HL-60 (cell line): ENCODE results near the gene HPCA.

Experiments used
- DNase-seq, 2 experiments: peaks; one replicate each; pipeline ENCODE4 v3.0.0-alpha.2; 2010 to 2020; ENCODE audit warnings: low read depth in 1 of 2, low spot score in 1 of 2
- H3K27ac ChIP-seq: fragments of 250-450 bp; sonication (Bioruptor Pico); replicated peaks from 2 replicates; pipeline ENCODE4 v1.5.1; 2020; ENCODE audit warnings: mild to moderate bottlenecking, moderate library complexity
- H3K27me3 ChIP-seq: fragments of 250-450 bp; sonication (Bioruptor Pico); 2 replicates; pipeline ENCODE4 v1.5.1; 2021; ENCODE audit warnings: mild to moderate bottlenecking, moderate library complexity; ENCODE audit not compliant: insufficient read depth, poor library complexity, severe bottlenecking
- H3K4me3 ChIP-seq: replicated peaks from 2 replicates; pipeline ENCODE4 v1.5.1; 2011; ENCODE audit warnings: mild to moderate bottlenecking, control low read depth, low read length; ENCODE audit not compliant: insufficient read depth
- CTCF ChIP-seq: IDR thresholded peaks from one replicate; pipeline ENCODE4 v1.5.1; 2011; ENCODE audit warnings: low read length, control low read depth, inconsistent platforms; ENCODE audit not compliant: insufficient read depth
- GABPA ChIP-seq: IDR thresholded peaks from 2 replicates; pipeline ENCODE4 v1.6.1; 2012; ENCODE audit warnings: low read depth
- POLR2AphosphoS5 ChIP-seq: IDR thresholded peaks from 2 replicates; pipeline ENCODE4 v1.6.1; 2012; ENCODE audit warnings: low read depth
- SPI1 ChIP-seq: IDR thresholded peaks from 2 replicates; pipeline ENCODE4 v1.6.1; 2012; ENCODE audit warnings: low read depth, mild to moderate bottlenecking, borderline replicate concordance
- long read RNA-seq: library from polyadenylated mRNA; unstranded; transcript quantifications from one replicate; pipeline ENCODE4 v2.0.0, GENCODE V29; 2020
- TF ChIP-seq, protein P1 (sequence below): IDR thresholded peaks from 2 replicates; pipeline ENCODE4 v1.6.1; 2012; ENCODE audit warnings: low read depth; ENCODE audit not compliant: insufficient replicate concordance

Gene HPCA
- long read RNA-seq = 0 reads

DNA sequence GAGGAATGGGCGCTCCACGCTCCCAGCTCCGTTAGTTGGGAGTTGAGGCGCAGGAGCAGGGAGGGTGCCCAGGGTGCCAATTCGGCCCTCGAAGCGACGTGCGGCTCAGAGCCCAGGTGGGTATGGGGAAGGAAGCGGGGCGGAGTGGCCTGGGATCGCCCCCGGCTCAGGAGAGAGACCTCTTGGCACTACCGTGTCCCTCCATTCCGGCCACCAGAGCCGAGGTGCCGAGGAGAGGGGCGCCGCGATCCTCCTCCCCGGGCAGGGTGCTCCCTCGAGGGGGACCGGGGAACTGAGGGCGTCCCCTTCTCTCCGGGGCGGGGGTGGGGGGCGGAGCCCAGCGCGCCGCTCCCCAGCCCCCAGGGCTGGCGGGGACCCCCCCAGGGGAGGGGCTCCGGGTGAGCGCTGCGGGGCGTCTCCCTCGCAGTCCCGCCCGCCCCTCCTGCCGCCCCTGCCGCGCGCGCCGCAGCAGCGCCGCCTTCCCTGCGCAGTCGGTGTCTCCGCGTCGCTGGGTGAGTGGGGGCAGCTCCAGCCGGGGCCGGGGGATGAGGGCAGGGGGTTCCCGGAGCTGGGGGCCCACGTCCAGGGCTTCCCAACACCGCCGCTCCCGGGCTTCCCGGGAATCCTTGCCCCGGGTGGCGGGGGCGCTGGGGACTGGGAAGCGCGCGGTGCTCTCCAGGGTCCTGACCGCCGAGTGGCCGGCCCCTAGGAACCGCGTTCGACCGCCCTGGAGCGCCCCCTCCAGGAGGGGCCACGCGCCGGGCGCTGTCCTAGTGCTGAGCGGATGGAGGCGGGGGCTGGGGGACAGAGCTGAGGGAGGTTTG lies at the start of gene HPCA:
Gene HPCA, plus strand, starts transcription at position 488 of the 824 bp plus-strand sequence. CDS start 2,408 bp downstream, outside the sequence.
- H3K4me3 ChIP-seq = no peak within 1 kb of the TSS
- peaks cover 27% of the 10 kb centered on the region for H3K27me3 ChIP-seq
- TF ChIP-seq CTCF (peak; percentile 44), GABPA (no peak), SPI1 (no peak)
- TF ChIP-seq, protein P1, sequence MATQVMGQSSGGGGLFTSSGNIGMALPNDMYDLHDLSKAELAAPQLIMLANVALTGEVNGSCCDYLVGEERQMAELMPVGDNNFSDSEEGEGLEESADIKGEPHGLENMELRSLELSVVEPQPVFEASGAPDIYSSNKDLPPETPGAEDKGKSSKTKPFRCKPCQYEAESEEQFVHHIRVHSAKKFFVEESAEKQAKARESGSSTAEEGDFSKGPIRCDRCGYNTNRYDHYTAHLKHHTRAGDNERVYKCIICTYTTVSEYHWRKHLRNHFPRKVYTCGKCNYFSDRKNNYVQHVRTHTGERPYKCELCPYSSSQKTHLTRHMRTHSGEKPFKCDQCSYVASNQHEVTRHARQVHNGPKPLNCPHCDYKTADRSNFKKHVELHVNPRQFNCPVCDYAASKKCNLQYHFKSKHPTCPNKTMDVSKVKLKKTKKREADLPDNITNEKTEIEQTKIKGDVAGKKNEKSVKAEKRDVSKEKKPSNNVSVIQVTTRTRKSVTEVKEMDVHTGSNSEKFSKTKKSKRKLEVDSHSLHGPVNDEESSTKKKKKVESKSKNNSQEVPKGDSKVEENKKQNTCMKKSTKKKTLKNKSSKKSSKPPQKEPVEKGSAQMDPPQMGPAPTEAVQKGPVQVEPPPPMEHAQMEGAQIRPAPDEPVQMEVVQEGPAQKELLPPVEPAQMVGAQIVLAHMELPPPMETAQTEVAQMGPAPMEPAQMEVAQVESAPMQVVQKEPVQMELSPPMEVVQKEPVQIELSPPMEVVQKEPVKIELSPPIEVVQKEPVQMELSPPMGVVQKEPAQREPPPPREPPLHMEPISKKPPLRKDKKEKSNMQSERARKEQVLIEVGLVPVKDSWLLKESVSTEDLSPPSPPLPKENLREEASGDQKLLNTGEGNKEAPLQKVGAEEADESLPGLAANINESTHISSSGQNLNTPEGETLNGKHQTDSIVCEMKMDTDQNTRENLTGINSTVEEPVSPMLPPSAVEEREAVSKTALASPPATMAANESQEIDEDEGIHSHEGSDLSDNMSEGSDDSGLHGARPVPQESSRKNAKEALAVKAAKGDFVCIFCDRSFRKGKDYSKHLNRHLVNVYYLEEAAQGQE = peak; percentile 98
- DNase-seq = peak in 1 of 2 experiments; percentile 30
- H3K27ac ChIP-seq = no peak within 1 kb of the TSS

GRCh38 chr1:32848354-32849063 lies 37.8 kb upstream of the HPCA start:
- TF ChIP-seq SPI1 (no peak), GABPA (no peak), POLR2AphosphoS5 (no peak), CTCF (no peak)
- TF ChIP-seq, protein P1 = no peak
- no peak overlapping the region for H3K4me3 ChIP-seq
- no peaks in the 10 kb centered on the region for H3K27me3 ChIP-seq
- no peak for DNase-seq
- H3K27ac ChIP-seq = no peak overlapping the region

DNA sequence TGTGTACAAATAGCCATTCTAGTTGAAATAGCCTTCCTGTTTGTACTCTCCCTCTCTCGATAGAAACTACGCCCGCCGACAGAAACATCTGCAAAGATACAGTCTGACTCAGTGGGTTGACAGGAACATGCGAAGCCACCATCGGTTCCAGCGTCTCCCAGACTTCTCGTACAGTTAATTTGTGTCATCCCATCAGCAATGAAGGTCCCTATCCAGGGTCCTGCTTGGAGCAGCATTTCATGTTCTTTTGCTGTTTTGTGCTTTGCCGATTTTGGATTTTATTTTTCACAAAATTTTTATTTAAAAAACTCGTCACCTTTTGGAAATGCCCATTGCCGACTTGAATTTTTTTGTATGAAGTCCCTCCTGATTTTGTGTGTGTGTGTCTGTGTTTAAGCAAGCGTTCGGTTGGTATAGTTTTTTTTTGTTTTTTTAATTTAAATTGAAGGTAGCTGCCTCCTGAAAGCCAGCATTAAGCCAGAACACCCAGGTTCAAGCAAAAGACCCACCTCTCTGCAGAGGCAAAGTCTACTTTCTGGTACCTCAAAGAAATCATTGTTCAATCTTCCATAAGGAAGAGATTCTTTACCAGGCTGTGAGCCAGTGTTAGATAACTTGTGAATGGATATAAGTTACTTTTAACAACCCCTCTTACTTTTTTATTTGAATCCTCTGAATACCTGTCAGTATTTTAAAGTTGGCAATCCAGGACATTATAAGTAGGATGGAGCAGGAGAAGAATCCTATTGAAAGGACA lies 30.3 kb upstream of the HPCA start:
- Histone ChIP-seq H3K27me3 (no peaks in the 10 kb centered on the region), H3K4me3 (no peak overlapping the region), H3K27ac (no peak overlapping the region)
- no peak for TF ChIP-seq CTCF
- TF ChIP-seq, protein P1 = peak; percentile 65
- DNase-seq = no peak
